ENCODE results near the gene POLE4.

POLE4 gene, protein sequence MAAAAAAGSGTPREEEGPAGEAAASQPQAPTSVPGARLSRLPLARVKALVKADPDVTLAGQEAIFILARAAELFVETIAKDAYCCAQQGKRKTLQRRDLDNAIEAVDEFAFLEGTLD

GRCh38 chr2:74958274-74959105 lies at the start of gene POLE4:
POLE4 (plus strand) TSS chr2:74958643; CDS start chr2:74958680, 37 bp downstream.
- peak; percentile 12 to 96 (median 86) for DNase-seq

DNA sequence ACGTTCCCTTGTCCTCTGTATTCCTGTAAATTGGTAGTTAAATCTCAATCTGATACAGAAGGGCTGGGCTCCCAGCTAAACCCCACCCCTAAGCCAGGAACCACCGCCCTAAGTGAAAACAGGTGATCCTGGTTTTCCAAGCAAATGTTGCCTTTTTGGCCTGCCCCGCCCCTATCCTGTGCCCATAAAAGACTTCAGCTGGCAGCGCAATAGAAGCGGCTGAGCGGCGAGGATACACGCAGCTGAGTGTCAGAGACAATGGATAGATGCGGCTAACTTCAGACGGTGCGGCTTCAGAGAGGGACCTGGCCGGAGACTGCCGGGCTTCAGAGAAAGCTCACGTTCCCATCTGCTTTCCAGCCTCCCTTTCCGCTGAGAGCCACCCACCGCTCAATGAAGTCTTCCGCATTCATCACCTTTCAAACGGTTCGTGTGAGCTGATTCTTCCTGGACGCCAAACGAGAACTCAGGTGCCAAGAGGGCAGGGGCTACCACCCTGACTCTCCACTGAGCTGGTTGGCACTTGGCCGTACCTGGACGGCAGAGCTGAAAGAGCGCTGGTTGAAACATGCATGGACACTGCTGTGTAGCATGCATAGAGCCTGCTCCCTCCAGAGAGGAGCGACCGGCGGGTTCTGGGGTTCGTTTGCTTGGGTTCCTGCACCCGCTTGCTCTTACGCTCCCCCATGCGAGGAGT lies 49.5 kb upstream of the POLE4 start:
- DNase-seq = no peak

DNA sequence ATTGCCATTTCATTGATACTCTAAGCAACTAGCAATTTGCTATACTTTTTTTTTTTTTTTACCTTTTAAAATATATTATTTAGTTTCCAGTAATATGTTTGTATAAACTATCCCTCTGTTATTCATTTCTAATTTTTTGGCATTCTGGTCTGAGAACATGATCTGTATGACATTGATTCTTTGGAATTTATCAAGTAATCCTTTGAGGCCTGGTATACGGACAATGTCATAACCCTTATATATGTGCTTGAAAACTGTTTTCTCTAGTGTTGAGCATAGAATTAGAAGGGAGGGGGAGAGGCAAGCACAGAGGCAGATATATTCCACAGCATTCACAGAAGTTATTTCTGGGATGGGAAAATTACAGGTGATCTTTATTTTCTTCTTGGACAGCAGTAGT lies 48.2 kb upstream of the POLE4 start:
- DNase-seq = no peak

- no peak for DNase-seq
Measured at GRCh38 chr2:74911061-74911460, 47.4 kb upstream of the POLE4 start.

- no peak for DNase-seq
Measured at GRCh38 chr2:74915743-74916142, 42.7 kb upstream of the POLE4 start.

GRCh38 chr2:74916394-74916793 lies 42.0 kb upstream of the POLE4 start:
- DNase-seq = no peak

- DNase-seq = no peak
Measured at GRCh38 chr2:74917702-74918619, 40.5 kb upstream of the POLE4 start.

- peak in 48 of 58 donors; percentile 5 to 66 (median 30) for DNase-seq
Measured at GRCh38 chr2:74919827-74920226, 38.6 kb upstream of the POLE4 start.

DNA sequence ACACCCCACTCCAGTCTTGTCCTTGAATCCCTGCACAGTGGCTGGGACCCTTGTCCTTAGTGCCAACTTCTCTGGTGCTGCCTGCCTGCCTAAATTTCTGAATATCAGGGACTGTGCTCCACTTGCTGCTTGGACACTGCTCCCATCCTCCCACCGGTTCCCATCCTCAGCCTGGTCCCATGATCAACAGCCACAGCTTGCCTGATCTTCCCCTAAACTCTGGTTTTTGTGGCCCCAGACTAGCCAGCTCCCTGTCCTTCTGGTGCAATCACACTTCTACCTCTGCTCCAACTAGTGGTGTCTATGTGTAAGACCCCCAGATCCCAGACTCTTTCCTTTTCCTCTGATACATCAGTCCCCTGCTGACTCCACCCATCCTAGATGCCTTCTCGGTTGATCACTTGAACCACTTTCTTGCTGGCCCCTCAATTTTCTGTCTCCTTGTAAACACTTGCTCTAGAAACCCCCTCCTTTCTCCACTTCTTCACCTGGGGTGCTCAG lies 37.2 kb upstream of the POLE4 start:
- DNase-seq = no peak

GRCh38 chr2:74922592-74923227 lies 35.7 kb upstream of the POLE4 start:
- DNase-seq = no peak

GRCh38 chr2:74924463-74925265 lies 33.8 kb upstream of the POLE4 start:
- DNase-seq = no peak

GRCh38 chr2:74925361-74925786 lies 33.1 kb upstream of the POLE4 start:
- DNase-seq = no peak

DNA sequence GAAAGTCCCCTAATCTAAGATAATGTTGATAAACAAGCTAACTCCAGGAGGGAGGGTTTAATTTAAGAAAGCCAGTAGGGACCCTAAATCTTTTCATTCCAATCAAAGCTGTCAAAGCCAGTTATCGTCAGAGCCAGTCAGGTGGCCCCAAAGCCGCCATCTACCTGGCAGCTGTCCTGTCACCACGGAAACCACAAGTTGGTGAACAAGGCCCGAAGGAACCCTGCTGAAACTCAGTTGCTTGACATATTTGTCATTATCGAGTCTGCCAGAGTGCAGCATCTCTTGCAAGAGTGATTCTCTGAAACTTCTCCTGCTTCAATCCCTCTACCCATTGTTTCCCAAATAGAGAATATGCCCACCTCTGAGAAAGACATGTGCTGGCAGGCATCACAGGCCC lies 30.8 kb upstream of the POLE4 start:
- no peak for DNase-seq

DNA sequence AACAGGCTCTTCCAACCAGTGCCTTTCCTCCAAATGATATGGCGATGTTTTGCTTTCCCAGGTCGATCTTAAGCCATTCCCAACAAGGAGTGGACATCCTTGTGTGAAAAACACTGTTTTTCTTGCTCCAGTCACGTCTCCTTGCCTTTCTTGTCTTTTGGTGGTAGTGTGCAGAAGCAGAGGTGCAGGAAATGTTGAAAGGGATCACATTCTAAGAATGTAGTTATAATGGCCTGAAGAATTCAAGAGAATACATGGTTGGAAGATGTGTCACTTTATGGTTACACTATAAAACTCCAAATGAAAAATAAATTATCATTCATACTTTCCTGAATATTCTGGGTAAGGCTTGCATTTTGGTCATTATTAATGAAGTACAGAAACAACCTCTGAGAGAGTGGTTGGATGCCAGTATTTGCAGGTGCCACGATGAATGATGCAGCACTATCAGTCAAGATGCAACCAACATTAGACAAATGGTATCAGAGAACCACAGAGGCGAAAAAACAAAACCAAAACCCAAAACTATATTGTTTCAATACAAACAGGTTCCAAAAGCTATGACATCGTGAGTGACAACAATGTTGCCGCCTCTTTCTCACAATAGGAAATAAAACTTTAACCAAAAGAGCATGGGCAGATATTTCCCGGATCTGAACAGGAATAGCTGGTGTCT lies 27.5 kb upstream of the POLE4 start:
- no peak for DNase-seq

DNA sequence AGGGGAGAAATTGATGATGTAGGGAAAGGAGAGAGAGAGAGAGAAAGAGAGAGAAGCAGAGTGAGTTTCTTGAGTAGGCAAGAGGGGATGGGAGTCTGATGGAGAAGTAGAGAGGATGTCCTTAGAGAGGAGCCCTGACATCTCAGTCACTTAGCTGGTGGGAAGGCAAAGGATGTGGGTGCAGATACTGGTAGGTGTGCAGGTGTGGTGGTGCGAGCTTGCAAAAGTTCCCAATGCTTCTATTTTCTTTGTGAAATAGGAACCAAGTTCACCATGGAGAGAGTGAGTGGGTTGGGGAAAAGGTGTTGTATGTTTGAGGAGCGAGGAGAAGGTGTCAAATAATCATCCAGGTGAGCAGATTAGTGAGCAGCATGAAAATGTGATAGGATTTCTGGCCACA lies 26.5 kb upstream of the POLE4 start:
- no peak for DNase-seq

DNA sequence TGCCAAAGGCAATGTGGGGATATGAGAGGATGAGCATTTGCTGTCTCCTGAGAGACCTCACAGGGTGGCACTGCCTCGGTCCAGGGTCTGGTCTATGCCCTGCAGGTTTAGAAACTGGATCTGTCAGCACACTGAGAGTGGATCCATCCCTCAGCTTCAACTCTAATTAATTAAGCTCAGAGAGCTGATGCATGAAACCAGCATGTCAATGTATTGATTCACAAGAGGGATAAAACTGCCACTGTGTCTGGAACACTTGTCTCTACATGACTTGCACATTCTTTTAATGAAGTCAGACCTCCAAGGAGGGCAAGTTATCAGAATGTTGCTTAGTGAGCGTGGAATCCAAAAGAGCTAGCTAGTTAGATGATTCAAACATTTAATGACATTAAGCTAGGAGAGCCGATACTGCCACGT lies 22.5 kb upstream of the POLE4 start:
- no peak for DNase-seq

DNA sequence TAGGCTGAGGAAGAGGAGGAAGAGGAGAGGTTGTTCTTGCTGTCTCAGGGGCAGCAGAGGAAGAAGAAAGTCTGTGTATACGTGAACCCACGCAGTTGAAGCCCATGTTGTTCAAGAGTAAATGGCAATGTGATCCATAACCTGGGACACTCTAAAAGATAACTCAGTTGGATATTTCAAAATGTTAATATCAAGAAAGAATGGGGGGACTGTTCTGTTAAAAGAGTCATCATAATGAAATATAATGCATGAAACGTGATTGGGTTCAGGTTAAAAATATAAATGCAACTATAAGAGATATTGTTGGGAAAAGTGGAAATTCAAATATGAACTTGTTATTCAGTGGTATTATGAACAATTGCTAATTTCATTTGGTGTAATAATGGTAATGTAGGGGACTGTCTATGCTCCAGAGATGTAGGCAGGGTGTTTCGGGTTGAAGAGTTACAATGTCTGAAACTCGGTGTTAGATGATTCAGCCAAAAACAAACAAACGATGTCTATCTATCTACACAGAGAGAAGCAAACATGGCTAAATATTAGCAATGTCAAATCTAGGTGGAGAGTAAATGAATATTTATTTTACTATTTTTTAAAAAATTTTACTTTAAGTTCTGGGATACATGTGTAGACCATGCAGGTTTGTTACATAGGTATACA lies 21.1 kb upstream of the POLE4 start:
- no peak for DNase-seq

GRCh38 chr2:74938264-74938663 lies 20.2 kb upstream of the POLE4 start:
- no peak for DNase-seq
